OCI-LY1 (cell line): ENCODE data around the gene GALNT18.

Source experiments
- H2AFZ ChIP-seq: fragments of 200-600 bp; sonication (generic), shearing (Covaris generic); 2 replicates; pipeline ENCODE4 v1.6.0; 2014; ENCODE audit warnings: antibody characterized with exemption, mild to moderate bottlenecking, low read length
- H3F3A ChIP-seq: fragments of 200-600 bp; sonication (generic), shearing (Covaris generic); 2 replicates; pipeline ENCODE4 v1.6.0; 2014; ENCODE audit warnings: mild to moderate bottlenecking, antibody characterized with exemption, low read length, moderate library complexity; ENCODE audit not compliant: insufficient read depth
- H3K27ac ChIP-seq: fragments of 200-600 bp; sonication (generic); 2 replicates; pipeline ENCODE4 v1.5.1; 2014; ENCODE audit warnings: low read length, mixed run types, mild to moderate bottlenecking, low read depth; ENCODE audit not compliant: poor library complexity, severe bottlenecking
- H3K27me3 ChIP-seq: fragments of 200-600 bp; sonication (generic); 2 replicates; pipeline ENCODE4 v1.6.0; 2014; ENCODE audit warnings: antibody characterized with exemption, mild to moderate bottlenecking, low read length, moderate library complexity; ENCODE audit not compliant: insufficient read depth
- H3K36me3 ChIP-seq: fragments of 200-600 bp; sonication (generic); 2 replicates; pipeline ENCODE4 v1.6.1; 2014; ENCODE audit warnings: mild to moderate bottlenecking, antibody characterized with exemption, low read length, moderate library complexity, mixed read lengths; ENCODE audit not compliant: insufficient read depth
- H3K4me1 ChIP-seq: fragments of 200-600 bp; sonication (generic); 2 replicates; pipeline ENCODE4 v1.5.1; 2014; ENCODE audit warnings: mild to moderate bottlenecking, low read length, moderate library complexity; ENCODE audit not compliant: insufficient read depth, severe bottlenecking
- H3K4me2 ChIP-seq: fragments of 200-600 bp; sonication (generic), shearing (Covaris generic); 2 replicates; pipeline ENCODE4 v1.6.1; 2014; ENCODE audit warnings: low read length
- H3K4me3 ChIP-seq: fragments of 200-600 bp; sonication (generic); 2 replicates; pipeline ENCODE4 v1.5.1; 2014; ENCODE audit warnings: low read length, low read depth, mild to moderate bottlenecking, mixed read lengths; ENCODE audit not compliant: poor library complexity, severe bottlenecking
- H3K79me2 ChIP-seq: fragments of 200-600 bp; shearing (Covaris generic); 2 replicates; pipeline ENCODE4 v1.6.1; 2016; ENCODE audit warnings: mixed run types, low read length, mixed read lengths; ENCODE audit not compliant: insufficient read depth
- H3K9ac ChIP-seq: fragments of 200-600 bp; sonication (generic), shearing (Covaris generic); 2 replicates; pipeline ENCODE4 v1.6.1; 2014; ENCODE audit warnings: mild to moderate bottlenecking, low read length, mixed read lengths
- H3K9me2 ChIP-seq: fragments of 200-600 bp; sonication (generic), shearing (Covaris generic); 2 replicates; pipeline ENCODE4 v1.6.1; 2014; ENCODE audit warnings: low read depth, mild to moderate bottlenecking, low read length, mixed read lengths
- H3K9me3 ChIP-seq: fragments of 200-600 bp; shearing (Covaris generic); 2 replicates; pipeline ENCODE4 v1.6.1; 2014; ENCODE audit warnings: low read length, mixed read lengths
- H4K20me1 ChIP-seq: fragments of 200-600 bp; sonication (generic), shearing (Covaris generic); 2 replicates; pipeline ENCODE4 v1.6.0; 2016; ENCODE audit warnings: mild to moderate bottlenecking, low read length; ENCODE audit not compliant: insufficient read depth
- EZH2 ChIP-seq: fragments of 200-600 bp; sonication (generic), shearing (Covaris generic); IDR thresholded peaks from 2 replicates; pipeline ENCODE4 v1.8.0; 2017; ENCODE audit warnings: borderline replicate concordance, mixed run types, mild to moderate bottlenecking, antibody characterized with exemption, low read length, moderate library complexity, mixed read lengths
- TF ChIP-seq, protein P1 (sequence below): fragments of 200-600 bp; sonication (generic), shearing (Covaris generic); IDR thresholded peaks from 2 replicates; pipeline ENCODE4 v1.5.1; 2017; ENCODE audit warnings: mild to moderate bottlenecking, antibody characterized with exemption, low read length, moderate library complexity, mixed read lengths

The GALNT18 gene

GRCh38 chr11:11571893-11572292 is 49.9 kb downstream of the GALNT18 start:
- H3K4me3 ChIP-seq, result no peak overlapping the region
- H3K4me1 ChIP-seq, result no peaks in the 10 kb centered on the region
- H3K27me3 ChIP-seq, result no peaks in the 10 kb centered on the region
- no peaks in the 10 kb centered on the region for H3K9me2 ChIP-seq
- no peak overlapping the region for H3K4me2 ChIP-seq
- TF ChIP-seq, protein P1, sequence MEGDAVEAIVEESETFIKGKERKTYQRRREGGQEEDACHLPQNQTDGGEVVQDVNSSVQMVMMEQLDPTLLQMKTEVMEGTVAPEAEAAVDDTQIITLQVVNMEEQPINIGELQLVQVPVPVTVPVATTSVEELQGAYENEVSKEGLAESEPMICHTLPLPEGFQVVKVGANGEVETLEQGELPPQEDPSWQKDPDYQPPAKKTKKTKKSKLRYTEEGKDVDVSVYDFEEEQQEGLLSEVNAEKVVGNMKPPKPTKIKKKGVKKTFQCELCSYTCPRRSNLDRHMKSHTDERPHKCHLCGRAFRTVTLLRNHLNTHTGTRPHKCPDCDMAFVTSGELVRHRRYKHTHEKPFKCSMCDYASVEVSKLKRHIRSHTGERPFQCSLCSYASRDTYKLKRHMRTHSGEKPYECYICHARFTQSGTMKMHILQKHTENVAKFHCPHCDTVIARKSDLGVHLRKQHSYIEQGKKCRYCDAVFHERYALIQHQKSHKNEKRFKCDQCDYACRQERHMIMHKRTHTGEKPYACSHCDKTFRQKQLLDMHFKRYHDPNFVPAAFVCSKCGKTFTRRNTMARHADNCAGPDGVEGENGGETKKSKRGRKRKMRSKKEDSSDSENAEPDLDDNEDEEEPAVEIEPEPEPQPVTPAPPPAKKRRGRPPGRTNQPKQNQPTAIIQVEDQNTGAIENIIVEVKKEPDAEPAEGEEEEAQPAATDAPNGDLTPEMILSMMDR, result no peak
- no peak for TF ChIP-seq EZH2
- no peaks in the 10 kb centered on the region for H3K36me3 ChIP-seq
- no peaks in the 10 kb centered on the region for H3F3A ChIP-seq
- H2AFZ ChIP-seq, result no peak overlapping the region
- no peak overlapping the region for H3K9ac ChIP-seq
- H3K79me2 ChIP-seq, result no peaks in the 10 kb centered on the region
- H3K27ac ChIP-seq, result no peak overlapping the region
- H3K9me3 ChIP-seq, result no peaks in the 10 kb centered on the region
- H4K20me1 ChIP-seq, result no peaks in the 10 kb centered on the region

GRCh38 chr11:11570823-11571222 is 51.0 kb downstream of the GALNT18 start:
- Histone ChIP-seq H3K9me3 (no peaks in the 10 kb centered on the region), H3K9ac (no peak overlapping the region), H3F3A (no peaks in the 10 kb centered on the region), H3K4me3 (no peak overlapping the region), H3K27me3 (no peaks in the 10 kb centered on the region), H3K4me1 (no peaks in the 10 kb centered on the region), H3K4me2 (no peak overlapping the region), H3K79me2 (no peaks in the 10 kb centered on the region), H3K27ac (no peak overlapping the region), H4K20me1 (no peaks in the 10 kb centered on the region), H2AFZ (no peak overlapping the region), H3K9me2 (no peaks in the 10 kb centered on the region), H3K36me3 (no peaks in the 10 kb centered on the region)
- no peak for TF ChIP-seq EZH2
- TF ChIP-seq, protein P1, result no peak

- H3K4me1 ChIP-seq, result no peaks in the 10 kb centered on the region
- H2AFZ ChIP-seq, result no peak overlapping the region
- TF ChIP-seq EZH2, result no peak
- TF ChIP-seq, protein P1, result no peak
Measured at GRCh38 chr11:11569936-11570491, 51.8 kb downstream of the GALNT18 start.

More at GRCh38 chr11:11569936-11570491, 51.8 kb downstream of the GALNT18 start:
- Histone ChIP-seq H3K79me2 (no peaks in the 10 kb centered on the region), H3K4me2 (no peak overlapping the region), H3K9ac (no peak overlapping the region), H3K9me3 (no peaks in the 10 kb centered on the region), H3K4me3 (no peak overlapping the region), H3K36me3 (no peaks in the 10 kb centered on the region), H3K27ac (no peak overlapping the region), H3F3A (no peaks in the 10 kb centered on the region), H3K27me3 (no peaks in the 10 kb centered on the region), H4K20me1 (no peaks in the 10 kb centered on the region), H3K9me2 (no peaks in the 10 kb centered on the region)
